ENCODE measurements around the gene MED12L.

MED12L gene

DNA sequence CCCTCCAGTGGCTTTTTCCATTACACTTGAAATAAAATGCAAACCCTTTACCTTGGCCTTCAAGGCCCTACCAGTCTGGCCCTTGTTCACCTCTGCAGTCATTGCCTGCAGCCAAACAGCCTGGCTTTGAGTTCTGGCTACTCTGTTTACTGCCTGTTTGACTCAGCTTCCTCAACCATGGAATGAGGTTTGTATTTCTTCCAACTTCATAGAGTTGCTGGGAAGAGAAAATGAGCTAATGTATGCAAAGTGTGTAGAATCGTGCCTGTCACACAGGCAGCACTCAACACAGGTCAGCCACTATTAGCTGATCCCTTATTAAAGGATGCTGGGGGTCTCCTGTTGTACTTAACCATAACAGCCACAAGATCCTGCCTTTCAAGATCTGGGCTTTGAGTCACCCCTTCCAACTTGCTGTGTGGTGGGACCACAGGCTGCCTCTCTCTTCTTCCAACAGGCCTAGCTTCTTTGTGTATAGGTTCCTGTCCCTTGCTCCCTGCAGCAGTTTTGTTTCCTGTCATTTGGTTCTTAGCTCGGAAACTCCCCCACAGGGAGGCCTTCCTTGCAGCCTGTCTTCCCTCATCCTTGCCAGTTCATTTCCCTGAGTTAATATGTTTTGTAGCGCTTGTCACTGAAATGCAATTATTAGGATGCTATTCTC is 6.4 kb downstream of the MED12L start:
- no peak for DNase-seq (ENCODE audit: low spot score)

DNA sequence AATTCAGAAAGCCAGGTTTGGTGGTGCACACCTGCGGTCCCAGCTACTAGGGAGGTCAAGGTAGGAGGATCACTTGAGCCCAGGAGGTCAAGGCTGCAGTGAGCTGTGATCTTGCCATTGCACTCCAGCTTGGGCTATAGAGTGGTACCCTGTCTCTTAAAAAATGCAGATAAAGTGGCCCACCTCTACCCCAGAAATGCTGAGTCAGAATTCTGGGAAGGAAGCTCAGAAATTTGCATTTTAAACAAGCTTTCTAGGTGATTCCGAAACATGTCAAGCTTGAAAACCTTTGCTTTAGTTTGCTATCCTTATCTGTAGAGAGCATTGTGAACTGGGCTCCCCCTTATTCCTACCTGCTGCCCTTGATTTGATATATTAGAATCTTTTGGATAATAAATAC is 7.7 kb downstream of the MED12L start:
- no peak for DNase-seq (ENCODE audit: low spot score)

DNA sequence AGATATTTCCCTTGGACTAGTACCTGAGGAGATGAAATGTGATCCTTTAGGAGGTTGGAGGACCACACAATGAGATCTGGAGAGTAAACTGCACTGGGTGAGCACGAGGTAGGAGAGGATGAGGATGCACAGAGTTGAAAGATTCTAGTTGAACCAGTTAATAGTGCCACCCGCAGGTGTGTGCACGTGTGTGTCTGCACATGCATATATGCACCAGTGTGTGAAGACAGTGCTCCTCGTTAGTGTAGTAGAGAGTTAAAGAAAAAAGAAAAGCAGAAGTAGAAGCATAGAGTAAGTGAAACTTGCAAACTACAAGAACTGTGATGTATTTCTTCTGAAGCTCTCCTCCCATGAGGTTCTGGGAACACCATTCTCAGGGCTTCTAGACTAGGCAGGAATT is 8.4 kb downstream of the MED12L start:
- DNase-seq (ENCODE audit: low spot score), result no peak

DNA sequence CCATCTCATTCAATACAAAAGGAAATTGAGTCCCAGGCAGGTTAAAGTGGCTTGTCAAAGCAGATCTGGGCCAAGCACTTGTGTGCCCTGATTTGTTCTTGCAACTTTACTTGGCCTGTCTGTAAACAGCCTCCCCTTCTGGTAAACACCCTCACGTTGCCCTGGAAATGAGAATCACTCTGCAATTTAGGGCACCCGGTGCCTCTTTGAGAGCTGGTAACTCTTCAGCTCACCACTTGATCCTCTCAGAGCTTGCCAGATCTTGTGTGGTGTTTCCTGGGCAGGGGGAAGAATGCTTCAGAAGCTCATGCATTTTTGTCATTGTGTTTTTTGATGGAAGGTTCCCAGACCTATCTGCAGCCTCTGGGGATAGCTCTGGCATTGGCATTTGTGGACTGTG is 11.3 kb downstream of the MED12L start:
- no peak for DNase-seq (ENCODE audit: low spot score)

DNA sequence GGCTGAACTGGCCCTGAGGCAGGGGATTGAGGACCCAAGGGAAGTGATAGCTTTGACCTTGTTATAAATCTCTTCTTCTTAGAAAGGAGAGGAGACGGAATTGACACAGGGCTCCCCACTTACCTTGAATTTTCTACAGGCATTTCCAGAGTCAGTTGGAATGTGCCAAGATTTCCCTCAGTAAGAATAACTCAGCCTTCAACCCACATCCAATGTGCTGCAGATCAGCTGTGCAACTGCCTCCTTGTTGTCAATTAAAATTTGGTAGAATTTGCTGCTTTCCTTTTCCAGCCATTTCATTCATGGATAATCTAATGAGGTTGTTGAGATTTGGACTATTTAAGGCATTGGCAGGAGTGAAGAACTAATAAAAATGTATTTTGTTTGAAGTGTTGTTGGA is 14.6 kb downstream of the MED12L start:
- no peak for DNase-seq (ENCODE audit: low spot score)

- no peak for DNase-seq (ENCODE audit: low spot score)
These were observed 16.0 kb downstream of the MED12L start for GRCh38 chr3:151101270-151101969.

DNA sequence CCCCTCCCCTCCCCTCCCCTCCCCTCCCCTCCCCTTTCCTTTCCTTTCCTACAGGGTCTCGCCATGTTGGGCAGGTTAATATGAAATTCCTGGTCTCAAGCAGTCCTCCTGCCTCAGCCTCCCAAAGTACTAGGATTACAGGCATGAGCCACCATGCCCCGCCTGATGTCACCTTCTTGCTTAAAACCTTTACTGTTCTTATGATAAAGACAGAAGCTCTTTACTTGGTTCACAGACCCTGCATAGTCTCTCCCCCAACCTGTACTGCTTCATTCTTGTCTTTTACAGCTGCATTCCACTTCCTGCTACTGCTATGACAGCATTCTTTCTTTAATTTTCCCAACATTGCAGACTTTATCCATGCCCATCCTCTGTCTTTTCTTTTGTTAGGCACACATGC is 20.8 kb downstream of the MED12L start:
- no peak for DNase-seq (ENCODE audit: low spot score)

- no peak for DNase-seq (ENCODE audit: low spot score)
These were observed 21.7 kb downstream of the MED12L start for GRCh38 chr3:151107177-151107576.

GRCh38 chr3:151107701-151108100 is 22.2 kb downstream of the MED12L start:
- DNase-seq (ENCODE audit: low spot score), result no peak

DNA sequence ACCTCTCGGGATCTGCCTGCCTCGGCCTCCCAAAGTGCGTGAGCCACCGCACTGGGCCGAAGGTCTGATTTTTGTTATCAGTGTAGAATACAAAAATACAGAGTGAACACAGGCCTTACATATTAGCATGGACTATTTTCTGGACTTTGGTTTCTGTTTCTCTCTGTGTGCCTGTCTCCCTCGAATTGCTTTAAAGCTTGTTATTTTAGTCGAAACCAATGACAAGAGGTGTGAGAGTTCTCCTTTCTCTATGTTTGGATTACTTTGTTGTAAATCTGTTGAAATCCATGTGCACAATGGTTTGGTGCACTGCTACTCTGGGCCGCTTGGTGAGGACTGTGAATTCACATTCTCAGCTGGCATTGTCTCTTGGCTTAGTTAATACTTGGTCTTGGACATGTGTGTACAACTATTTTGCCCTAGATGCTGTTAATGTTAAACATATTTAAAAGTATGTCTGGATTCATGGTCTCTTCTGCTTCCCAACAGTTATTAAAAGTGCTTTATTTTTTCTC is 23.9 kb downstream of the MED12L start:
- DNase-seq (ENCODE audit: low spot score), result no peak

DNA sequence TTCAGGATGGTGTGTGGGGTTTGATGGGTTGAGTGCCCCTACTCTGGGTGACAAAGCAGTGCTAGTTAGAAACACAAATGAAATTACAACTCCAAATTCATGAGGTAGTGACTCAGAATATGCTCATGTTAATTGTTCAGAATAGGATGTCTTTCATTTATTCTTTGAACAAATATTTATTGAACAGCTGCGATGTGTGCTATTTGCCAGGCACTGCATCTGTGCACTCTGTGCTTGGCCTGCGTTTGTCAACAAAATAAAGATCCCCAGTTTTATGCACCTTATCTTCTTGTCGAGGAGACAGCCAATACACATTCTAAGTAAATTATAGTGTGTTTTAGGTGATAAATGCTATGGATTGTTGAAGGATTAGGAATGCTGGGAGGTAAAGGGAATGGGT is 27.3 kb downstream of the MED12L start:
- DNase-seq (ENCODE audit: low spot score), result no peak

- no peak for DNase-seq (ENCODE audit: low spot score)
These were observed 27.9 kb downstream of the MED12L start for GRCh38 chr3:151113343-151113742.

DNA sequence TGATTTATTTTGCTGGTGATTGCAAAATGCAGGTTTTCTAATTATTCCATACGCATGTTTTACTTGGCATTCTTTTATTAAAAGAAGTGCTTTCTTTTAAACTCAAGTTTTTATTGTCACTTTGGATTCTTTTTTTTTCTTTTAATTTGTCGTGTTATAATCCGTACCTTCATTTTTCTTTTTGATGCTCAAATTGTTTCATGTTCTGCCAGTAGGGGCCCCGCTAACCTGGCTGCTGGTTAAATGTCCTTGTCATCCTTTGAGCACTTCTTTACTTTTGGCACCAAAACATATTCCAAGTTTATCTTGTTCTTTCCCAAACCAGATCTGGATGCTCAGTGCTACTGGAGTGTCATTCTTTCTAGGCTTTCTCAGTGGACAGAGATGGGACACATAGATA is 31.6 kb downstream of the MED12L start:
- DNase-seq (ENCODE audit: low spot score), result no peak

DNA sequence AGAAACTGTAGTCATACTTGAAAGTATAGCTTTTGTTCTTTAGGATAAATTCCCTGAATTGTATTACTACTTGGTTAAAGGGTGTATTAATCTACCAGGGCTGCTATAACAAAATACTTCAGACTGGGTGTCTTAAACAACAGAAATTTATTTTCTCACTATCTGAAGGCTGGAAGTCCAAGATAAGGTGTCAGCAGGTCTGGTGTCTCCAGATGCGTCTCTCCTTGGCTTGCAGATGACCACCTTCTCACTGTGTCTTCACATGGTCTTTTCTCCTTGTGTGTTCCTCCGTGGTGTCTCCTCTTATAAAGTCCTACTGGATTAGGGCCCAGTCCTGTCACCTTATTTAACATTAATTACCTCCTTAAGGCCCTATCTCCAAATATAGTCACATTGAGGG is 33.7 kb downstream of the MED12L start:
- DNase-seq (ENCODE audit: low spot score), result no peak

DNA sequence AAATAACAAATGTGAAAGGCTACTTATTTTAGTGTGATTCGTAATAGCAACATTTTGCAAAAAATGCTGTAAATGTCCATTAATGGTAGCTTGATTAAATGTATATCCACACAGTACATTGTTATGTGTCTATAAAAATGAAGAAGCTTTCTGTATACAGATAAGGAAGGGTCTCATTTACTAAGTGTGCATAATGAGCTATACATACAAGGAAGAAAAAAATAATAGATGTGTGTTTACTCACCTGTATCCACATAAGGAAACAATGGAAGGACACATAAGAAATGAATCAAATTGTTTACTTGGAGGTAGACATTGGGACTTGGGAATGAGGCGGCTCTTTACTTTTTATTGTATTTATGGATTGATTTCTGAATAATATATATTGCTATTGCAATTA is 34.9 kb downstream of the MED12L start:
- no peak for DNase-seq (ENCODE audit: low spot score)

DNA sequence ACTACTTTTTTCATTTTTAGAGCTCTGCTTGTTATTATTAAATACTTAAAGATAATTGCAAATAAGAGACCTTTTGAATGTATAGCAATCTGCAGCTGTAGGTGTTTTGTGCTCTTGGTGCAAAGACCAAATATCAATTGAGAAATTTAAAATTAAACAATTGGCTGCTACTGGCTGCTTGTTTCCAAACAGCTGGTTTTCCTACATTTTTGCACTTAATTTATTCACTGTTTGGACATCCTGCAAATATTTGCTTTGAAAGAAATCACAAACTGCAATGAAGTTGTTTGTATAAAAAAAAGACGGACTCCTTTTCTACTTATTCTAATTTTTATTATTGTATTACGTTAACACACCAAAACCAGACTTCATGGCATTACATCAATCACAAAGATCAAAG is 35.6 kb downstream of the MED12L start:
- no peak for DNase-seq (ENCODE audit: low spot score)

DNA sequence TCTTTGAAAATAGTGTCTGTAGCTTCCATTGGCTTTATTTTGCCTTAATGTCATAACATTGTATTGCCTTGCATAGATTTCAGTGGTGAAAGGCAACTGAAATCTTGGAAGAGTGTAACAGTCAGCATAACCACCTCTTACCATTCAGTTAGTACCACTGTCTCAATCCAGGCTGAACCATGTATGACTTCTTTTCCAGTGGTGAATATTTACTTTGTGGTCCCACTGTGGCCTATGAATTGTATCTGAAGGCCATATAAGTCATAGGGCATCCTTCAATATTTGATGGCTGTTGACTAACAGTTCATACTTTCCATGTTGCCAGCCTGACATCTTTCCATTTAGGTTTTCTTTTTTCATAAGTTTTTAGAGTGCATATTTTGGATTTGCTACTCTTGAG is 38.4 kb downstream of the MED12L start:
- DNase-seq (ENCODE audit: low spot score), result no peak

DNA sequence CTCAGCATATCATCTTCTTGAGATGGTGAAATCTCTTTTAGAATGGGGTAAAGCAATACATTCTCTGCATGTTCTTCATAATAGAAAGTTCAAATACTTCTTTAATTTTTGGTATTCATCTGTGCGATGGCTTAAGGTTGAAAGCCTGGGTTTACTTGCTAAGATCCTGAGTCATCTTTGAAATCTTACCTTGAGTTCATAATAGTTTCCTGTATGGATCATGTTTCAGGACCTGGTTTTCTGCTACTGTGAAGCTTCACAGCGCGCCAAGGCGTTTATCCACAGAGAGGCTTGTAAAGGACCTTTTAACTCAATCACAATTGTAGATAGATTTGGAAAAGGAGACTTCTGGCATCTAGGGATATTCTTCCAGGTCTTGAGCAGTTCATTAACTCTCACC is 39.0 kb downstream of the MED12L start:
- DNase-seq (ENCODE audit: low spot score), result no peak

GRCh38 chr3:151130428-151130827 is 45.0 kb downstream of the MED12L start:
- DNase-seq (ENCODE audit: low spot score), result no peak

DNA sequence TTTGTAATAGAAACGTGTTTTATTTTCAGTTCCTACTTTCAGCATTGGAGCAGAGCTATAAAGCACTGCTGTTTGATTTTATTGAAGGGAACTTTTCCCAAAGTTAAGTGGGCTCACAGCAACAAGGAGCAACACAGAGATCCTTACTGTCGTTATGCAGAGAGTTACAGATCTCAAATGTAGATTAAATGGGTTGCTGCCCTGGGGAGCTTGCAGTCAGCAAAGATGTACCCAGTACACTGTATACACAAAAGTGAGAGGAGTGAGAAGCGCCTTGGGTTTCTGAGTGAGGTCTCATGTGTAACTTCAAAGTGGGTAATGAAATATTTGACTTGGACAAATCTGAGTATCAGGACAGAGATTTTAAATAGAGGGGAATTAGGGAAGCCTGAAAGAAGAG is 47.7 kb downstream of the MED12L start:
- no peak for DNase-seq (ENCODE audit: low spot score)

GRCh38 chr3:151133917-151134450 is 48.5 kb downstream of the MED12L start:
- DNase-seq (ENCODE audit: low spot score), result no peak

DNA sequence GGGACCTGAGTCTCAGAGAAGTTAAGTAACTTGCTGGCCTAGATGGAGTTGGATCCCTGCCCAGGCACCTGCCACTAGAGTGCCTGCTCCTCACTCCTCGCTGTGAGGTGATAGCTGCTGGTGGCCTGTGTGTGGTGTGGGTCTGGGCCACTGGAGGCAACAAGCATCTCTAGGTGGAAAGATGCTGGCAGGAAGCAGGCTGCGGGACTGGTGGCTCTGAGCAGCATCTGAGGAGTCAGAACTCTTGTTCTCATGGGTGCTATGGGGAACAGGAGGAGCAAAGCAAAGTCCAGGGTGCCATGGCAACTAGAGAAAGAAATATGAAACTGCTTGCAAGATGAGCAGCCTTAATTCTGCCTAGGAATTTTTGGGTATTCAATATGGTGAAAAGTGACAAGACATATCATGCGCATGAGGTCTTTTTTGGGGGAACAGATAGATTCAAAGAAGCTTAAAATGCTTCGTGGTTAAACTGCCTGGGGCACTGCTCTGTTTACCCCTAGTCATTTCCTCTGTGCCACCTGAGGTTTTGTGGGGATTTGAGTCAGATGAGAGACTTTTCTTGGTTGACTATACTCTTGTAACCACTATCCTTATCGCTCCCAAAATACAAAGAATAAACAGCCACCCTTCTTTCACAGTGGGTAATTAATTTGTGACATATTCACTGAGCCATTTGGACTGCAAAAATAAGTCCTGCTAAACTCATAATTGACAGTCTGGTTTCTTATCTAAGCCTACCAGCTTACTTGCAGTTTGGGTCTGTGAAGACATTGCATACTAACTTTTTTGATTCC is 50.3 kb downstream of the MED12L start:
- no peak for DNase-seq (ENCODE audit: low spot score)

GRCh38 chr3:151142929-151143328 is 57.5 kb downstream of the MED12L start:
- no peak for DNase-seq (ENCODE audit: low spot score)
